Measurements from ENCODE around the gene CDHR2.

GRCh38 chr5:176529116-176529740 is 19.9 kb upstream of the CDHR2 start:
- no peak for TF ChIP-seq CTCF (IDR thresholded peaks at IDR 0.05)
- TF ChIP-seq POLR2A (IDR thresholded peaks at IDR 0.05), result no peak

Data from tibial nerve (tissue), 3 donors.